ENCODE measurements around the gene THAP2. TPM values are rescaled to one million over a fixed set of nuclear protein-coding genes. Genes with fewer than 3 reads are reported as not detected.

THAP2 gene
- total and polyA plus RNA-seq, 2 donors (not counting 3 experiments of a cell fraction or from before 2014, with no cell fraction given): 1.4 to 4.4 TPM

DNA sequence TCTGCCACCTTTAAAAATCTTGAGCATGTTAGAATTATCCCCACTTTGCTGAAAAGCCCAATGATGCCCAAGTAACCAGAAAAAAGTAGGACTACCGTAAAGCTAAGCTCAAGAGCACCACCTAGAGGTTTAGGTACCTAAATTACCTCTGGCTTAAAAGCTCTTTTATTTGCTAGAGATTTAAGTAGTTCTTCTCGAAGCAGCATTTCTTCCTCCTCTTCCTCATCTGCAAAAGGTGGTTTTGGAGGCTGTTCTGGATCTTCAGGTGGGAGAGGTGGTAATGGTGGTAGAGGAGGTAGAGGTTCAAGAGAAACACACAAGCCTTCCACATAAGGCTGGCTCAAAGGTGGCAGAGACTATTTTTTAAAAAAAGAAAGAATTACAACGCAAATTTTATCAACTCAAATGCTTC, 27.4 kb upstream of the THAP2 start:
- peak; percentile 66 for DNase-seq (ENCODE audit: low read depth, low spot score)
- Histone ChIP-seq H3K36me3 (ENCODE audit: control insufficient read depth in 2 of 2, extremely low read depth in 1 of 2, insufficient read depth in 2 of 2, low read length in 2 of 2) (peaks cover 14 to 40% of the 10 kb centered on the region in 2 experiments), H3K4me3 (replicated peaks in 1 of 3; ENCODE audit: insufficient read depth in 1 of 3, low read depth in 1 of 3, low read length in 3 of 3) (no peak overlapping the region), H3K79me2 (ENCODE audit: control insufficient read depth, insufficient read depth, low read length) (peaks cover 12% of the 10 kb centered on the region), H3K9me3 (replicated peaks; ENCODE audit: control insufficient read depth, insufficient read depth, low read length) (no peaks in the 10 kb centered on the region), H3K27me3 (ENCODE audit: control insufficient read depth in 2 of 2, insufficient read depth in 2 of 2, low read length in 2 of 2) (no peaks in the 10 kb centered on the region), H3K4me2 (ENCODE audit: insufficient read depth, low read length) (no peak overlapping the region), H2AFZ (ENCODE audit: low read depth, low read length) (no peak overlapping the region), H3K4me1 (ENCODE audit: control insufficient read depth, extremely low read depth, insufficient read depth, low read length) (no peaks in the 10 kb centered on the region), H4K20me1 (replicated peaks; ENCODE audit: control insufficient read depth, extremely low read depth, insufficient read depth, low read length) (no peaks in the 10 kb centered on the region), H3K9ac (replicated peaks; ENCODE audit: extremely low read depth, insufficient read depth, low read length) (no peak overlapping the region), H3K27ac (ENCODE audit: insufficient read depth, low read depth, low read length) (no peak overlapping the region), H3K9me1 (replicated peaks; ENCODE audit: control insufficient read depth, extremely low read depth, insufficient read depth, low read length) (no peaks in the 10 kb centered on the region)
- CTCF ChIA-PET: interaction anchor here (0.7 to 5.2 kb wide), 33 partner anchors 10 to 1060 kb away, joined by 3 to 77 read pairs (median 5); partner anchors contain the start of genes RAB21, THAP2, TMEM19 and ZFC3H1
- TF ChIP-seq JUN (IDR thresholded peaks at IDR 0.05; ENCODE audit: borderline replicate concordance, insufficient read depth, insufficient read length, low read depth): no peak
- TF ChIP-seq, protein P1, sequence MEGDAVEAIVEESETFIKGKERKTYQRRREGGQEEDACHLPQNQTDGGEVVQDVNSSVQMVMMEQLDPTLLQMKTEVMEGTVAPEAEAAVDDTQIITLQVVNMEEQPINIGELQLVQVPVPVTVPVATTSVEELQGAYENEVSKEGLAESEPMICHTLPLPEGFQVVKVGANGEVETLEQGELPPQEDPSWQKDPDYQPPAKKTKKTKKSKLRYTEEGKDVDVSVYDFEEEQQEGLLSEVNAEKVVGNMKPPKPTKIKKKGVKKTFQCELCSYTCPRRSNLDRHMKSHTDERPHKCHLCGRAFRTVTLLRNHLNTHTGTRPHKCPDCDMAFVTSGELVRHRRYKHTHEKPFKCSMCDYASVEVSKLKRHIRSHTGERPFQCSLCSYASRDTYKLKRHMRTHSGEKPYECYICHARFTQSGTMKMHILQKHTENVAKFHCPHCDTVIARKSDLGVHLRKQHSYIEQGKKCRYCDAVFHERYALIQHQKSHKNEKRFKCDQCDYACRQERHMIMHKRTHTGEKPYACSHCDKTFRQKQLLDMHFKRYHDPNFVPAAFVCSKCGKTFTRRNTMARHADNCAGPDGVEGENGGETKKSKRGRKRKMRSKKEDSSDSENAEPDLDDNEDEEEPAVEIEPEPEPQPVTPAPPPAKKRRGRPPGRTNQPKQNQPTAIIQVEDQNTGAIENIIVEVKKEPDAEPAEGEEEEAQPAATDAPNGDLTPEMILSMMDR (IDR thresholded peaks at IDR 0.05; ENCODE audit: extremely low read depth in 1 of 2, insufficient read depth in 1 of 2, low read depth in 1 of 2, low read length in 2 of 2): peak; percentile 53 to 66
- FAIRE-seq: peak; percentile 60
- BruUV-seq (replicated peaks): no TSS peak
- POLR2A ChIA-PET: interaction anchor here (1.0 kb wide), 1 partner anchor 10 kb away, joined by 4 read pairs; no protein-coding TSS in a partner anchor
- dilution Hi-C loops (cut with MboI; ENCODE audit: extremely low pct_ligation_motif_present, low sequenced_read_pairs) (no loop called here), intact Hi-C loops (cut with micrococcal nuclease) (loop anchor here (1.0 to 10.0 kb wide), 3 partner anchors 111 to 902 kb away; no protein-coding TSS in a partner anchor)

DNA sequence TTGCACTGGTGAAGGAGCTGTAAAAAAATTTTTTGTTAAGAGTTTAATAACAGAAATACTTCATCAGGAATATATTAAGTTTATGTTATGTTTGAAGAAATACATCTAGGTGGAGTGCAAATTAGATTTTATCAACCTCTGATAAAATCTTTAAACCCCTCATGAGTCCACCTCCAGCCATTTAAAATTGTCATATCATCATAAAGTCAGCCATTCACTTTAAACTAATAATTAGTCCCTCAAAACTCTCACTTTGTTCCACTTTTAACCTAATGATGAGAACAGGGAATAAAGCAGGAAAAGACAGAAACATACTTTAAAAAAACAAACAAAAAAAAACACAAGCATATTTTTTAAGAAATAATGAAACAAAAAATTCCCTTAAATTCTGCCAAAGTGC, 25.6 kb upstream of the THAP2 start:
- no peak overlapping the region for H2AFZ ChIP-seq (ENCODE audit: low read depth, low read length)
- no peak for DNase-seq (ENCODE audit: low read depth, low spot score)
- no peaks in the 10 kb centered on the region for H3K27me3 ChIP-seq (ENCODE audit: control insufficient read depth in 2 of 2, insufficient read depth in 2 of 2, low read length in 2 of 2)
- no peaks in the 10 kb centered on the region for H3K9me1 ChIP-seq (replicated peaks; ENCODE audit: control insufficient read depth, extremely low read depth, insufficient read depth, low read length)
- H3K9ac ChIP-seq (replicated peaks; ENCODE audit: extremely low read depth, insufficient read depth, low read length): no peak overlapping the region
- dilution Hi-C loops (cut with MboI; ENCODE audit: extremely low pct_ligation_motif_present, low sequenced_read_pairs) (no loop called here), intact Hi-C loops (cut with micrococcal nuclease) (loop anchor here (2.0 to 10.0 kb wide), 2 partner anchors 24 to 904 kb away; partner anchors contain the start of gene ZFC3H1)
- CTCF ChIA-PET: interaction anchor here (1.4 to 5.2 kb wide), 4 partner anchors 9 to 109 kb away, joined by 3 to 77 read pairs (median 36); partner anchors contain the start of genes THAP2 and ZFC3H1
- no peaks in the 10 kb centered on the region for H4K20me1 ChIP-seq (replicated peaks; ENCODE audit: control insufficient read depth, extremely low read depth, insufficient read depth, low read length)
- H3K27ac ChIP-seq (ENCODE audit: insufficient read depth, low read depth, low read length): no peak overlapping the region
- no peak overlapping the region for H3K4me2 ChIP-seq (ENCODE audit: insufficient read depth, low read length)
- BruUV-seq (replicated peaks): no TSS peak
- FAIRE-seq: no peak
- no peak for TF ChIP-seq EZH2 (IDR thresholded peaks at IDR 0.05; ENCODE audit: borderline replicate concordance, low read depth, low read length, severe bottlenecking)
- TF ChIP-seq, protein P1 (IDR thresholded peaks at IDR 0.05; ENCODE audit: extremely low read depth in 1 of 2, insufficient read depth in 1 of 2, low read depth in 1 of 2, low read length in 2 of 2): no peak
- POLR2A ChIA-PET: interaction anchor here (0.7 kb wide), 1 partner anchor 25 kb away, joined by 3 read pairs; the partner anchor contains the start of genes THAP2 and ZFC3H1
- H3K79me2 ChIP-seq (ENCODE audit: control insufficient read depth, insufficient read depth, low read length): peaks cover 15% of the 10 kb centered on the region
- no peaks in the 10 kb centered on the region for H3K9me3 ChIP-seq (replicated peaks; ENCODE audit: control insufficient read depth, insufficient read depth, low read length)
- H3K4me3 ChIP-seq (replicated peaks in 1 of 3; ENCODE audit: insufficient read depth in 1 of 3, low read depth in 1 of 3, low read length in 3 of 3): no peak overlapping the region
- no peaks in the 10 kb centered on the region for H3K4me1 ChIP-seq (ENCODE audit: control insufficient read depth, extremely low read depth, insufficient read depth, low read length)
- H3K36me3 ChIP-seq (ENCODE audit: control insufficient read depth in 2 of 2, extremely low read depth in 1 of 2, insufficient read depth in 2 of 2, low read length in 2 of 2): peaks cover 14 to 36% of the 10 kb centered on the region in 2 experiments

Data from endothelial cell of umbilical vein (primary cell).